HG02798 (cell line): Measurements from ENCODE around the gene DEFB115.
"Not testable (repeated sequence)": the region's sequence is repeated elsewhere in the genome, so short reads cannot be mapped to it uniquely, and the experiment has no call there.

Experiments
- ATAC-seq: cut with Tn5 transposase; IDR thresholded peaks from one replicate; pipeline ENCODE4 v1.9.1; 2021; ENCODE audit warnings: mild to moderate bottlenecking; ENCODE audit not compliant: unreplicated experiment, poor library complexity

Gene DEFB115, protein sequence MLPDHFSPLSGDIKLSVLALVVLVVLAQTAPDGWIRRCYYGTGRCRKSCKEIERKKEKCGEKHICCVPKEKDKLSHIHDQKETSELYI

DNA sequence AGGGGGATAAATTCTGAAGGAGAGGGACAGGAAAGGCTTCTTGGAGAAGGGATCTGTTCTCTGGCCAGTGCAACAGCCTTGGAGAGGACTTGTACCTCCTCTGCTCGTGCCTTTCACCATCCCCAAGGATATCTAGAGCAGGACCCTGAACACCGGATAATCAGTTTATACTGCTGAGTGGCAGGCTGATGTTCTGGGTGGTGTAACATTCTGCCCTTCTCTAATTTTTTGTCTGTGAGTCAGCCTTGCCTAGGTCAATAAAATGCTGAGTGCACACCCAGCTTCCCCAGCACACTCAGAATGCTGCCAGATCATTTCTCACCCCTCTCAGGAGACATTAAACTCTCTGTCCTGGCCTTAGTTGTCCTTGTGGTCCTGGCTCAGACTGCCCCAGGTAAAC lies at the start of gene DEFB115:
Gene DEFB115 (plus strand): TSS at position 301 of the 400 bp plus-strand sequence. CDS start 0 bp downstream, at position 301.
- no peak for ATAC-seq

DNA sequence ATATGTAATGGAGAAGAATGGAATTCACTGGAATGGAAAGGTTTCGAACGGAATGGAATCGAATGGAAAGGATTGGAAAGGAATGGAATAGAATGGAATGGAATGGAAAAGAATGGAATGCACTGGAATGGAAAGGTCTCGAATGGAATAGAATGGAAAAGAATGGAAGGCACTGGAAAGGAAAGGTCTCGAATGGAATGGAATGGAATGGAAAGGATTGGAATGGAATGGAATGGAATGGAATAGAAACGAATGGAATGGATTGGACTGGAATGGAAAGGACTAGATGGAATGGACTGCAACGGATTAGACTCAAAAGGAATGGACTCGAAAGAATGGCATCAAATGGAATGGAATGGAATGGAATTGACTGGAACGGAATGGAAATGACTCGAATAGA lies 20.5 kb upstream of the DEFB115 start:
- ATAC-seq: no peak

DNA sequence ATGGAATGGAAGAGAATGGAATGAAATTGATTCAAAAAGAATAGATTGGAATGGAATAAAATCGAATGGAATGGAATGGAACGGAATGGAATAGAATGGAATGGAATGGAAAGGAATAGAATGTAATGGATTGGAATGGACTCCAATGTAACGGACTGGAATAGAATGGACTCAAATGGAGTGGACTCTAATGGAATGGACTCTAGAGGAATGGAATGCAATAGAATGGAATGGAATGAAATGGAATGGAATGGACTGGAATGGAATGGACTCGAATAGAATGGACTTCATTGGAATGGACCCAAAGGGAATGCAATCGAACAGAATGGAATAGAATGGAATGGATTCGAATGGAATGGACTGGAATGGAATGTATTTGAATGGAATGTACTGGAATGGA lies 19.7 kb upstream of the DEFB115 start:
- no peak for ATAC-seq

DNA sequence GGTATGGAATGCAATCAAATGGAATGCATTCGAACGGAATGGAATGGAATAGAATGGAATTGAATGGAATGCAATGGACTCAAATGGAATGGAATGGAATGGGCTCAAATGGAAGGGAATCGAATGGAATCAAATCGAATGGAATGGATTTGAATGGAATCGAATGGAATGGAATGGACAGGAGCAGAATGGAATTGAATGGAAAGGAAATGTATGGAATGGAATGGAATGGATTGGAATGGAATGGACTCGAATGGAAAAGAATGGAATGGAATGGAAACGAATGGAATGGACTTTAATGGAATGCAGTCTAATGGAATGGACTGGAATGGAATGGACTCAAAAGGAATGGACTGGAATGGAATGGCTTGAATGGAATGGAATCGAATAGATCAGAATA lies 18.3 kb upstream of the DEFB115 start:
- ATAC-seq: no peak

DNA sequence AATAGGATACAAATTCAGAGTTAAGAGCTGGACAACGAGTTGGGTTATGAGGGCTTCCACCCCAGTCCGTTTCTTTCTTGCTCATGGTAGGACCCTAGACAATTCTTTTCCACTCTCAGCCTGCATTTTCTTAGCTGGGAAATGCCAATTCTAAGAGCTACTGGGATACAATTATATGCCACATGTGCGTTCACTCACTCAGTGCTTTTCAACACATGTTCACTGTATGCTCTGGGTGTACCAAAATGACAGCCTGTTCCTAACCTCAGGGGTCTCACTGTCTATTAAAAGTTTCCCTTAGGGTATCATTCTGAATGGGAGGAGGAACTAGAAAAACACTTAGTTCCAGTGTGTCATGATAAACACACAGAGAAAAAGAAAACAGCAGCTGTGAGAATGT lies 505 bp upstream of the DEFB115 start:
- ATAC-seq: no peak

DNA sequence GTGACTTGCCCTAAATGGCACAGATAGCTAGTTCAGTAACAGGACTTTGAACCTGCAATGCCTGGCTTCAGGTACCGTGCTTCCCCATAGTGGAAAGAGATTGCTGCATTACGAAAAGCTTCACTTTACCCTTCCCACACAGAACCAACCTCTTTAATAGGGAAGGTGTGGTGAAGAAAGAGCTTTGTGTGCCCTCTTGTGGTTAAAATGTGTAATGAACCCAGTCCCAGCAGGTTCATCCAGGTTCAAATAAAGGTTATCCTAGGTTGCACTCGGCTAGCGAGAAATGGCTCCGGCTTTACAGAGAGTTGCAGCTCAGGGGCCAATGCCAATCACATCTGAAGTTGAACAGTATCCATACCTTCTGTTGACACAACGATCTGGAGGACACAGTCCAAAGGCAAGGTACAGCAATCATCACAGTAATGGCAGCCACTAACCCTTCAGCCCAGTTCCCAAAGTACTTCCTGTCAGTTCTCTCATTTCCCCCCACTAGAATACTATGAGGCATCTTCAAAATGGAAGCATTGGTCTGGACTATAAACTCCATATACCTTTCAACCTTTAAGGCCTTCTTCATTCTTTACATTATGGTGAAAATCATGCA lies 3.0 kb downstream of the DEFB115 start:
- no peak for ATAC-seq

DNA sequence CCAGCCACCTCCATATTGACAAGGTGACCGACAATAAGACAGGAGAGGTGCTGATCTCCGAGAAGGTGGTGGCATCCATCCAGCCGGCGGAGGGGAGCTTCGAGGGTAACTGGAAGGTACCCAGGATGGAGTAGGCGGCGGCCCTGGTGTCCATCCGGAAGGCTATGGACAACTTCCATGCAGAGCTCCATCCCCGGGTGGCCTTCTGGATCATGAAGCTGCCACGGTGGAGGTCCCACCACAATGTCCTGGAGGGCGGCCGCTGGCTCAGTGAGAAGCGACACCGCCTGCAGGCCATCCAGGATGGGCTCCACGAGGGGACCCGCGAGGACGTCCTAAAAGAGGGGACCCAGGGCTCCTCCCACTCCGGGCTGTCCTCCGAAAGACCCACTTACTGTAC lies 17.0 kb downstream of the DEFB115 start:
- no peak for ATAC-seq

DNA sequence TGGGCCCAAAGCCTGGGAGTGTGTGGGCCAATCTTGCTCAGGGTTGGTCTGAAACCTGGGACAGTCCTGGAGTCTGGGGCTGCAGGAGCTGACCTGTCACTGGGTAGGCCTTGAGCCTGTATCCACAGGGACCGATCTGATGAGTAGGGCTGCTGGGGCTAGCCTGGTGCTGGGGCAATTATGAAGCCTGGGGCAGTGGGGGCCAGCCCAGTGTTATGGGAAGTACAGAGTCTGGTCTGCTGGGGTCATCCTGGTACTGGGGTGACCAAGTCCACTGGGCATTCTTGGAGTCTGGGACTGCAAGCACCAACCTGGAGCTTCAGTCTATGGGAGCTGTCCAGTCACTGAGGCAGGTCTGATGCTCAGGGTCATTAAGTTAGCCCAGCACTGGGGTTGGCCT lies 20.7 kb downstream of the DEFB115 start:
- ATAC-seq: no peak

DNA sequence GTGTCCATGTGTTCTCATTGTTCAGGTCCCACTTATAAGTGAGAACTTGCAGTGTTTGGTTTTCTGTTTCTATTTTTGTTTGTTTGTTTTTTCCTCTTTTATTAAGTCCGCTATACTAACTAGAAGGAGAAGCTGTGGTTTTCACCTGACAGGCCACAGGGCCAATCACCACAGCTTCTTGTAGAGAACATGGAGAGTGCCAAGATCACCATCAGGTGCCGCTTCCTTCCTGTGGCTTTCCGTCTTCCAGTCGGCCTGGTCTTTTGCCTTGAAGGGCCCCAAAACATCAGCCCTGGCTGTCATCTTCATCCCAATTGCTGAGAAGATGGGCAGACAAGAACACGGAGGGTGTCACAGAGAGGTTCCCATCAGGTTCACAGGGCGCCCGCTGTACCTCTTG lies 27.5 kb downstream of the DEFB115 start:
- ATAC-seq: not testable (repeated sequence)

DNA sequence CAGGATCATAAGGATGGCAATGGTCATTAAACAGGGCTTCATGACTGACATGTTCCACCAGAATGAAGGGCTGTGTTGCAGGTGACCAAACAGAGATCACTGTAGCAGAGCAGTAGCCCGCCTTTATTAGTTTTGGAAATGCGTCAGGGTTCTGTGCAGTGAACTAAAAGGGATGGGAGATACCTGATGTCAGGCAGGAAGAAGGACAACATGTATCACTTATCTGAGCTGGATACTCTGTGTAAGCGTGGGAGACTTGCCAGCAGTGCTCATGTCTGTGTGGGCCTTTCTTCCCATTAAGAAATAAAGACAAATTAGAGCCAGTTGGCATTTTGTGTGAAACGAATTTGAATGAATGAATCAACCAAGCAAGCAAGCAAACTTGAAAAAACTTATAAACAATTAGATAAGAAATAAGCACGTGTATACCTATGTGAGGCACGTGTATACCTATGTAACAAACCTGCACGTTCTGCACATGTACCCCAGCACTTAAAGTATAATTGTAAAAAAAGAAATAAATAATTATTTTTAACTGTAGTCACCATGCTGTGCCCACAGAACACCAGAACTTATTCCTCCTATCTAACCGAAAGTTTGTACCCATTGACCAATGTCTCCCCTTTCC lies 51.2 kb downstream of the DEFB115 start, which contains the start of gene DEFB116:
Gene DEFB116 (minus strand): TSS at position 51 of the 628 bp plus-strand sequence. CDS start 0 bp downstream, at position 51.
- ATAC-seq: no peak
